ENCODE data around the gene ALG2.

The ALG2 gene

GRCh38 chr9:99172124-99173091, 49.3 kb downstream of the ALG2 start:
- DNase-seq (ENCODE audit: low read depth in 2 of 2) = no peak

- DNase-seq (ENCODE audit: low read depth in 2 of 2) = no peak
These were observed 50.3 kb downstream of the ALG2 start for GRCh38 chr9:99171225-99172123.

GRCh38 chr9:99169982-99170761, 51.6 kb downstream of the ALG2 start:
- DNase-seq (ENCODE audit: low read depth in 2 of 2) = no peak

GRCh38 chr9:99169086-99169485, 52.7 kb downstream of the ALG2 start:
- no peak for DNase-seq (ENCODE audit: low read depth in 2 of 2)

- no peak for DNase-seq (ENCODE audit: low read depth in 2 of 2)
These were observed 54.0 kb downstream of the ALG2 start for GRCh38 chr9:99167694-99168093.

GRCh38 chr9:99167119-99167518, 54.6 kb downstream of the ALG2 start:
- DNase-seq (ENCODE audit: low read depth in 2 of 2) = no peak
